ENCODE measurements around the gene CD22.

CD22 gene

DNA sequence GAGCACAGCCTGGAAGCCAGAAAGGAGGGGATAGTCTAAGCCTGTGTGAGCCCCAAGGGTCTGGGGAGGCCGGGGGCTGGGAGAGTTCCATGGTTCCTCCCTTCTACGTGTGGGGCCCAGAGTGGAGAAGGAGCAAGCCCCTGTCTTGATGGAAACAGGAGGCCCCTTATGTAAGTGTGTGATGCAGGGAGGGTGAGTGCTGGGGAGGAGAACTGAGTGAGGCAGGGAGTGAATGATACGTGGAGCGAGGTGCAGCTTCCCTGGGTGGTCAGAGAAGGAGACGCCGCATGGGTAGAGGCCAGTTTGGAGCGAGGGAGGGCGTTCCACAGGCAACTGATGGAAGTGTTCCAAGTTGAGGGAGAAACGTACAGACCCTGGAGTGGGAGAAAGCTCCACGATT lies 21.1 kb upstream of the CD22 start:
- H3K36me3 ChIP-seq (replicated peaks; ENCODE audit: insufficient read depth, low read length): no peaks in the 10 kb centered on the region
- H3K27ac ChIP-seq (ENCODE audit: low read length): no peak overlapping the region
- no peaks in the 10 kb centered on the region for H3F3A ChIP-seq (ENCODE audit: insufficient read depth, low read length)
- H2AFZ ChIP-seq (ENCODE audit: low read length): no peak overlapping the region
- no peaks in the 10 kb centered on the region for H3K9me3 ChIP-seq (replicated peaks; ENCODE audit: insufficient read depth, low read length)
- H3K4me3 ChIP-seq (ENCODE audit: low read length): no peak overlapping the region
- H3K79me2 ChIP-seq (ENCODE audit: low read length): no peaks in the 10 kb centered on the region
- no peak overlapping the region for H3K9ac ChIP-seq (ENCODE audit: low read length)
- no peak for TF ChIP-seq EZH2phosphoT487 (IDR thresholded peaks at IDR 0.05; ENCODE audit: low read length)
- no peak for TF ChIP-seq EZH2 (optimal IDR thresholded peaks at IDR 0.05; ENCODE audit: low read depth, low read length)
- TF ChIP-seq, protein P1, sequence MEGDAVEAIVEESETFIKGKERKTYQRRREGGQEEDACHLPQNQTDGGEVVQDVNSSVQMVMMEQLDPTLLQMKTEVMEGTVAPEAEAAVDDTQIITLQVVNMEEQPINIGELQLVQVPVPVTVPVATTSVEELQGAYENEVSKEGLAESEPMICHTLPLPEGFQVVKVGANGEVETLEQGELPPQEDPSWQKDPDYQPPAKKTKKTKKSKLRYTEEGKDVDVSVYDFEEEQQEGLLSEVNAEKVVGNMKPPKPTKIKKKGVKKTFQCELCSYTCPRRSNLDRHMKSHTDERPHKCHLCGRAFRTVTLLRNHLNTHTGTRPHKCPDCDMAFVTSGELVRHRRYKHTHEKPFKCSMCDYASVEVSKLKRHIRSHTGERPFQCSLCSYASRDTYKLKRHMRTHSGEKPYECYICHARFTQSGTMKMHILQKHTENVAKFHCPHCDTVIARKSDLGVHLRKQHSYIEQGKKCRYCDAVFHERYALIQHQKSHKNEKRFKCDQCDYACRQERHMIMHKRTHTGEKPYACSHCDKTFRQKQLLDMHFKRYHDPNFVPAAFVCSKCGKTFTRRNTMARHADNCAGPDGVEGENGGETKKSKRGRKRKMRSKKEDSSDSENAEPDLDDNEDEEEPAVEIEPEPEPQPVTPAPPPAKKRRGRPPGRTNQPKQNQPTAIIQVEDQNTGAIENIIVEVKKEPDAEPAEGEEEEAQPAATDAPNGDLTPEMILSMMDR (IDR thresholded peaks at IDR 0.05; ENCODE audit: low read length): no peak
- no peak for DNase-seq
- H3K4me2 ChIP-seq (ENCODE audit: low read depth, low read length): no peak overlapping the region
- H4K20me1 ChIP-seq (ENCODE audit: insufficient read depth, low read length): no peaks in the 10 kb centered on the region
- H3K4me1 ChIP-seq (ENCODE audit: low read length): no peaks in the 10 kb centered on the region
- H3K27me3 ChIP-seq (replicated peaks; ENCODE audit: insufficient read depth, low read length): peaks cover 33% of the 10 kb centered on the region
- H3K9me2 ChIP-seq (replicated peaks; ENCODE audit: insufficient read depth, low read length): no peaks in the 10 kb centered on the region

DNA sequence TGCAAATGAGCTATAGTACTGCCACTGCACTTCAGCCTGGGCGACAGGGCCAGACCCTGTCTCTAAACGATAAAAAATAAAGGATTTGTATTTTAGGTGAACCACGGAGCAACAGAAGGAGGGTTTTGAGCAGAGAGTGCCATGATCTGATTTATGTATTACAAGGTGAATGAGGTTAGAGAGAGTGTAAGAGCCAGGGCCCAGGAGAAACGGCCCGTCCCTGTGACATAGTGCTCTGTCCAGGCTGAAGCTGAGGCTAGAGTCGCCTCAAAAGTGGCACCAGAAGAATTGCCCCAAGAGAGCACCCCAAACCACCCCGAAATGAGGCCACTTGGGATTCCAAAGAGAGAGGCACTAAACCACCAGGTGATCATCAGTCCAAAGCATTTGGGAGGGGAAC lies 20.1 kb upstream of the CD22 start:
- Histone ChIP-seq H3K79me2 (ENCODE audit: low read length) (no peaks in the 10 kb centered on the region), H2AFZ (ENCODE audit: low read length) (no peak overlapping the region), H3K4me1 (ENCODE audit: low read length) (no peaks in the 10 kb centered on the region), H3K27me3 (replicated peaks; ENCODE audit: insufficient read depth, low read length) (peaks cover 33% of the 10 kb centered on the region), H3K4me2 (ENCODE audit: low read depth, low read length) (no peak overlapping the region), H3K4me3 (ENCODE audit: low read length) (no peak overlapping the region), H3K36me3 (replicated peaks; ENCODE audit: insufficient read depth, low read length) (no peaks in the 10 kb centered on the region), H4K20me1 (ENCODE audit: insufficient read depth, low read length) (no peaks in the 10 kb centered on the region), H3K9me2 (replicated peaks; ENCODE audit: insufficient read depth, low read length) (no peaks in the 10 kb centered on the region), H3K9ac (ENCODE audit: low read length) (no peak overlapping the region), H3F3A (ENCODE audit: insufficient read depth, low read length) (no peaks in the 10 kb centered on the region), H3K27ac (ENCODE audit: low read length) (no peak overlapping the region), H3K9me3 (replicated peaks; ENCODE audit: insufficient read depth, low read length) (no peaks in the 10 kb centered on the region)
- TF ChIP-seq, protein P1 (IDR thresholded peaks at IDR 0.05; ENCODE audit: low read length): no peak
- TF ChIP-seq EZH2 (optimal IDR thresholded peaks at IDR 0.05; ENCODE audit: low read depth, low read length): no peak
- TF ChIP-seq EZH2phosphoT487 (IDR thresholded peaks at IDR 0.05; ENCODE audit: low read length): no peak
- no peak for DNase-seq

DNA sequence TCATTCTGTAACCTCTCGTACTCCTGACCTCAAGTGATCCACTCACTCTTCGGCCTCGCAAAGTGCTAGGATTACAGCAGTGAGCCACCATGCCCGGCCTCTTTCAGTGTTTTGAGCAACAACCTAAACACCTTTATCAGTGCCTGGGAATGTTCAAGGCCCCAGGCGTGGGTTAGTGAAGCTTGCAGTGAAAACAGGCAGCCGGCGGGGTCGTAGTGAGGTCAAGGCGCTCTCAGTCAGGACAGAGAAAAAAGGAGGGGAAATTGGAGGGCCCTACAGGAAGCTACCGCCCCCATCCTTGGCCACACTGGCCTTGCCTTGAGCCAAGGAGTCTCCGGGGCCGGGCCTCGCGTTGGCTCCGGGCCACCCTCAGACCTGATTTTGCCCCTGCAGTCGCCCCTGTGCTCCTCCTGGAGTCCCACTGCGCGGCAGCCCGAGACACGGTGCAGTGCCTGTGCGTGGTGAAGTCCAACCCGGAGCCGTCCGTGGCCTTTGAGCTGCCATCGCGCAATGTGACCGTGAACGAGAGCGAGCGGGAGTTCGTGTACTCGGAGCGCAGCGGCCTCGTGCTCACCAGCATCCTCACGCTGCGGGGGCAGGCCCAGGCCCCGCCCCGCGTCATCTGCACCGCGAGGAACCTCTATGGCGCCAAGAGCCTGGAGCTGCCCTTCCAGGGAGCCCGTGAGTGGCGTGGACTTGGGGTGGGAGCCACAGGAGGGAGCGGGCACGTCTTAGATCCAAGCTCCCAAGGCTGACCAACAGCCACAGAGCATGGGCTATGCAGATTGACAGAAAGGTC lies 19.3 kb upstream of the CD22 start:
- no peaks in the 10 kb centered on the region for H3K9me2 ChIP-seq (replicated peaks; ENCODE audit: insufficient read depth, low read length)
- no peak overlapping the region for H2AFZ ChIP-seq (ENCODE audit: low read length)
- DNase-seq: no peak
- no peak overlapping the region for H3K9ac ChIP-seq (ENCODE audit: low read length)
- no peaks in the 10 kb centered on the region for H3K36me3 ChIP-seq (replicated peaks; ENCODE audit: insufficient read depth, low read length)
- H3K27ac ChIP-seq (ENCODE audit: low read length): no peak overlapping the region
- no peaks in the 10 kb centered on the region for H3K4me1 ChIP-seq (ENCODE audit: low read length)
- no peaks in the 10 kb centered on the region for H3F3A ChIP-seq (ENCODE audit: insufficient read depth, low read length)
- H3K27me3 ChIP-seq (replicated peaks; ENCODE audit: insufficient read depth, low read length): peaks cover 37% of the 10 kb centered on the region
- no peaks in the 10 kb centered on the region for H3K9me3 ChIP-seq (replicated peaks; ENCODE audit: insufficient read depth, low read length)
- no peaks in the 10 kb centered on the region for H4K20me1 ChIP-seq (ENCODE audit: insufficient read depth, low read length)
- no peak overlapping the region for H3K4me2 ChIP-seq (ENCODE audit: low read depth, low read length)
- no peaks in the 10 kb centered on the region for H3K79me2 ChIP-seq (ENCODE audit: low read length)
- no peak overlapping the region for H3K4me3 ChIP-seq (ENCODE audit: low read length)
- no peak for TF ChIP-seq EZH2 (optimal IDR thresholded peaks at IDR 0.05; ENCODE audit: low read depth, low read length)
- no peak for TF ChIP-seq EZH2phosphoT487 (IDR thresholded peaks at IDR 0.05; ENCODE audit: low read length)
- TF ChIP-seq, protein P1 (IDR thresholded peaks at IDR 0.05; ENCODE audit: low read length): no peak
